K562 (cell line): ENCODE measurements around the gene CFDP1. TPM values are rescaled to one million over a fixed set of nuclear protein-coding genes. Genes with fewer than 3 reads are reported as not detected.

Experiments
- KDM1A ChIP-seq, 2 experiments: fragments of 450-650 bp; IDR thresholded peaks; 2 replicates each; pipeline ENCODE4 v1.6.1; 2016; ENCODE audit warnings: mild to moderate bottlenecking in 2 of 2
- ZFP1 ChIP-seq: fragments of 450-650 bp; formaldehyde crosslinking; IDR thresholded peaks from 2 replicates; pipeline ENCODE4 v1.4.0; 2020; ENCODE audit warnings: mild to moderate bottlenecking, mixed read lengths
- ZNF121 ChIP-seq: sonication (generic); formaldehyde crosslinking; conservative IDR thresholded peaks from 2 replicates; pipeline ENCODE4 v1.8.0; 2022; ENCODE audit warnings: missing genetic modification reagents
- ZNF76 ChIP-seq: fragments of 250-450 bp; sonication (Bioruptor Pico); IDR thresholded peaks from 2 replicates; pipeline ENCODE4 v1.4.0; 2020; ENCODE audit warnings: mild to moderate bottlenecking, moderate library complexity, borderline replicate concordance
- polyA plus RNA-seq, 8 experiments: library from polyadenylated mRNA; depleted of rRNA in 4 of 8; stranded (reverse) in 5 of 8; unstranded in 3 of 8; fragments of >200 nt; fragmentation: Nextera tagmentation in 2 of 8; fragmentation: Illumina TruSeq in 1 of 8; extraction: Ambion mirVana in 2 of 8; extraction: Trizol in 1 of 8; gene quantifications; 2 replicates each; pipeline versions ENCODE4 v1.2.1 to v1.2.3, GENCODE V29; 2011 to 2014; ENCODE audit warnings: inconsistent platforms in 1 of 8, missing spikeins in 1 of 8
- total RNA-seq, 7 experiments: library from RNA; depleted of rRNA in 6 of 7; stranded (reverse); fragments of >200 nt in 6 of 7; fragmentation: Illumina TruSeq in 2 of 7; extraction: Trizol in 2 of 7; gene quantifications; 2 replicates each; pipeline versions ENCODE4 v1.2.1 to v1.2.3, GENCODE V29; 2011 to 2021; ENCODE audit warnings: low replicate concordance in 1 of 7
- TF ChIP-seq, protein P1 (sequence below): fragments of 150-350 bp; IDR thresholded peaks from 2 replicates; pipeline ENCODE4 v1.6.1; 2014; ENCODE audit warnings: low read depth, mild to moderate bottlenecking, low read length, borderline replicate concordance
- TF ChIP-seq, protein P2 (sequence below): sonication (generic); formaldehyde crosslinking; IDR thresholded peaks from 2 replicates; pipeline ENCODE4 v1.8.0; 2022; ENCODE audit warnings: missing genetic modification reagents, mild to moderate bottlenecking, moderate library complexity, borderline replicate concordance

Gene CFDP1
- total and polyA plus RNA-seq, 9 of the 15 experiments (the other 6 are each of a cell fraction or from before 2014, with no cell fraction given), result 31.5 to 78.4 (median 61.7) TPM

DNA sequence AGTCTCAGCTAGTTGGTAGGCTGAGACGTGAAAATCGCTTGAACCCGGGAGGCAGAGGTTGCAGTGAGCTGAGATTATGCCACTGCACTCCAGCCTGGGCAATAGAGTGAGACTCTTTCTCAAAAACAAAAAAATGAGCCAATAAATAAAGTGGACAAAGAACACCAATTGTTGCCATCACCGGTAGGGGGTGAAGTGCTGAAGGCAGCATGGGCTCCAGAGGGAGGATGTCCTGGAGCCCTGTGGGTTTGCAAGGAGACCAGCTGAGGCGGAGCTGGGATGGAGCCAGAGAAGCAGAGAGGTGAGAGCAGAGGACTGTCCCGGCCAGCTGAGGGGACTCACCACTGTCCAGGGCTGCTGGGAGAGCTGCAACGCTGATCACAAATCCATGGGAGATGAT is 48.2 kb upstream of the CFDP1 start (continued):
- TF ChIP-seq, protein P1, sequence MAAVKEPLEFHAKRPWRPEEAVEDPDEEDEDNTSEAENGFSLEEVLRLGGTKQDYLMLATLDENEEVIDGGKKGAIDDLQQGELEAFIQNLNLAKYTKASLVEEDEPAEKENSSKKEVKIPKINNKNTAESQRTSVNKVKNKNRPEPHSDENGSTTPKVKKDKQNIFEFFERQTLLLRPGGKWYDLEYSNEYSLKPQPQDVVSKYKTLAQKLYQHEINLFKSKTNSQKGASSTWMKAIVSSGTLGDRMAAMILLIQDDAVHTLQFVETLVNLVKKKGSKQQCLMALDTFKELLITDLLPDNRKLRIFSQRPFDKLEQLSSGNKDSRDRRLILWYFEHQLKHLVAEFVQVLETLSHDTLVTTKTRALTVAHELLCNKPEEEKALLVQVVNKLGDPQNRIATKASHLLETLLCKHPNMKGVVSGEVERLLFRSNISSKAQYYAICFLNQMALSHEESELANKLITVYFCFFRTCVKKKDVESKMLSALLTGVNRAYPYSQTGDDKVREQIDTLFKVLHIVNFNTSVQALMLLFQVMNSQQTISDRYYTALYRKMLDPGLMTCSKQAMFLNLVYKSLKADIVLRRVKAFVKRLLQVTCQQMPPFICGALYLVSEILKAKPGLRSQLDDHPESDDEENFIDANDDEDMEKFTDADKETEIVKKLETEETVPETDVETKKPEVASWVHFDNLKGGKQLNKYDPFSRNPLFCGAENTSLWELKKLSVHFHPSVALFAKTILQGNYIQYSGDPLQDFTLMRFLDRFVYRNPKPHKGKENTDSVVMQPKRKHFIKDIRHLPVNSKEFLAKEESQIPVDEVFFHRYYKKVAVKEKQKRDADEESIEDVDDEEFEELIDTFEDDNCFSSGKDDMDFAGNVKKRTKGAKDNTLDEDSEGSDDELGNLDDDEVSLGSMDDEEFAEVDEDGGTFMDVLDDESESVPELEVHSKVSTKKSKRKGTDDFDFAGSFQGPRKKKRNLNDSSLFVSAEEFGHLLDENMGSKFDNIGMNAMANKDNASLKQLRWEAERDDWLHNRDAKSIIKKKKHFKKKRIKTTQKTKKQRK, result no peak
- 0 out of 4 replicates have a peak, but pooled peaks of 1 of the 2 experiments have one; percentile 25 for TF ChIP-seq KDM1A (IDR thresholded peaks at IDR 0.05)
- TF ChIP-seq ZNF76 (CRISPR knock-in tag), result no peak
- TF ChIP-seq, protein P2, sequence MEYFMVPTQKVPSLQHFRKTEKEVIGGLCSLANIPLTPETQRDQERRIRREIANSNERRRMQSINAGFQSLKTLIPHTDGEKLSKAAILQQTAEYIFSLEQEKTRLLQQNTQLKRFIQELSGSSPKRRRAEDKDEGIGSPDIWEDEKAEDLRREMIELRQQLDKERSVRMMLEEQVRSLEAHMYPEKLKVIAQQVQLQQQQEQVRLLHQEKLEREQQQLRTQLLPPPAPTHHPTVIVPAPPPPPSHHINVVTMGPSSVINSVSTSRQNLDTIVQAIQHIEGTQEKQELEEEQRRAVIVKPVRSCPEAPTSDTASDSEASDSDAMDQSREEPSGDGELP, result peak; percentile 38; the same call in 1 of the 2 replicates
- TF ChIP-seq ZFP1 (CRISPR knock-in tag), result no peak
- TF ChIP-seq ZNF121, result peak; percentile 82
